Measurements from ENCODE around the gene APBB2.
"Not testable (repeated sequence)": the region's sequence is repeated elsewhere in the genome, so short reads cannot be mapped to it uniquely, and the experiment has no call there.

Gene APBB2

GRCh38 chr4:40924793-40925117 is 289.6 kb downstream of the APBB2 start:
- no peak for DNase-seq

GRCh38 chr4:40924096-40924792 is 290.1 kb downstream of the APBB2 start:
- peak; percentile 69 for DNase-seq

- no peak for DNase-seq
These were observed 290.8 kb downstream of the APBB2 start for GRCh38 chr4:40923316-40924095.

GRCh38 chr4:40919976-40920375 is 294.4 kb downstream of the APBB2 start:
- DNase-seq = not testable (repeated sequence)

- DNase-seq = no peak
These were observed 296.0 kb downstream of the APBB2 start for GRCh38 chr4:40918330-40918729.

- DNase-seq = no peak
These were observed 297.5 kb downstream of the APBB2 start for GRCh38 chr4:40916880-40917279.

GRCh38 chr4:40916218-40916555 is 298.2 kb downstream of the APBB2 start:
- DNase-seq = no peak

GRCh38 chr4:40915318-40916217 is 298.8 kb downstream of the APBB2 start:
- no peak for DNase-seq

GRCh38 chr4:40912460-40913184 is 301.7 kb downstream of the APBB2 start:
- no peak for DNase-seq

- DNase-seq = no peak
These were observed 303.6 kb downstream of the APBB2 start for GRCh38 chr4:40910706-40911105.

- no peak for DNase-seq
These were observed 304.9 kb downstream of the APBB2 start for GRCh38 chr4:40909363-40909876.

- DNase-seq = peak; percentile 72
These were observed 305.5 kb downstream of the APBB2 start for GRCh38 chr4:40908702-40909362.

GRCh38 chr4:40908297-40908696 is 306.0 kb downstream of the APBB2 start:
- DNase-seq = no peak

- no peak for DNase-seq
These were observed 308.9 kb downstream of the APBB2 start for GRCh38 chr4:40905414-40905813.

- DNase-seq = not testable (repeated sequence)
These were observed 313.8 kb downstream of the APBB2 start for GRCh38 chr4:40900531-40900930.

- peak; percentile 79 for DNase-seq
These were observed 316.7 kb downstream of the APBB2 start for GRCh38 chr4:40897557-40898203.

GRCh38 chr4:40890764-40891163 is 323.6 kb downstream of the APBB2 start:
- no peak for DNase-seq

GRCh38 chr4:40890199-40890598 is 324.1 kb downstream of the APBB2 start:
- no peak for DNase-seq

GRCh38 chr4:40888933-40889332 is 325.4 kb downstream of the APBB2 start:
- no peak for DNase-seq

GRCh38 chr4:40887764-40888131 is 326.6 kb downstream of the APBB2 start:
- no peak for DNase-seq

- DNase-seq = no peak
These were observed 327.2 kb downstream of the APBB2 start for GRCh38 chr4:40886931-40887763.
